ENCODE measurements around the gene CCT3.
"Not testable (repeated sequence)": the region's sequence is repeated elsewhere in the genome, so short reads cannot be mapped to it uniquely, and the experiment has no call there.

The CCT3 gene

GRCh38 chr1:156346636-156347035 is 8.5 kb upstream of the CCT3 start:
- H3K4me3 ChIP-seq, result no peak overlapping the region
- no peak overlapping the region for H3K27ac ChIP-seq
- TF ChIP-seq CTCF (IDR thresholded peaks at IDR 0.05), result no peak
- no peak for DNase-seq (ENCODE audit: low spot score)

- not testable (repeated sequence) for H3K27ac ChIP-seq; DNase-seq (ENCODE audit: low spot score); H3K4me3 ChIP-seq
These were observed 7.9 kb upstream of the CCT3 start for GRCh38 chr1:156346035-156346434.

GRCh38 chr1:156344409-156344808 is 6.3 kb upstream of the CCT3 start:
- Histone ChIP-seq H3K27ac (no peak overlapping the region), H3K4me3 (no peak overlapping the region)
- DNase-seq (ENCODE audit: low spot score), result no peak
- no peak for TF ChIP-seq CTCF (IDR thresholded peaks at IDR 0.05)

GRCh38 chr1:156342166-156342955 is 4.3 kb upstream of the CCT3 start:
- TF ChIP-seq CTCF (IDR thresholded peaks at IDR 0.05), result no peak
- no peak overlapping the region for H3K27ac ChIP-seq
- H3K4me3 ChIP-seq, result no peak overlapping the region
- DNase-seq (ENCODE audit: low spot score), result no peak

GRCh38 chr1:156337888-156338179 is 258 bp downstream of the CCT3 start:
- Histone ChIP-seq H3K4me3 (peak overlapping the region; percentile 81), H3K27ac (peak overlapping the region; percentile 15 to 83)
- no peak for TF ChIP-seq CTCF (IDR thresholded peaks at IDR 0.05)
- DNase-seq (ENCODE audit: low spot score), result no peak

- DNase-seq (ENCODE audit: low spot score), result no peak
- no peak for TF ChIP-seq CTCF (IDR thresholded peaks at IDR 0.05)
- peak overlapping the region; percentile 15 to 83 for H3K27ac ChIP-seq
- peak overlapping the region; percentile 81 for H3K4me3 ChIP-seq
These were observed 822 bp downstream of the CCT3 start for GRCh38 chr1:156337052-156337887.

- no peak overlapping the region for H3K27ac ChIP-seq
- TF ChIP-seq CTCF (IDR thresholded peaks at IDR 0.05), result no peak
- DNase-seq (ENCODE audit: low spot score), result no peak
- peak overlapping the region; percentile 81 for H3K4me3 ChIP-seq
These were observed 1.9 kb downstream of the CCT3 start for GRCh38 chr1:156336242-156336641.

- not testable (repeated sequence) for H3K27ac ChIP-seq; DNase-seq (ENCODE audit: low spot score); H3K4me3 ChIP-seq
These were observed 14.9 kb downstream of the CCT3 start for GRCh38 chr1:156323179-156323578.

Data from coronary artery (tissue), 2 donors.